ENCODE measurements around the gene CCDC9.

- TF ChIP-seq POLR2A (IDR thresholded peaks at IDR 0.05) (peak; percentile 49 to 59), CTCF (IDR thresholded peaks at IDR 0.05 in 4 of 5, conservative IDR thresholded peaks at IDR 0.05 in 1 of 5) (no peak)
These were observed 1.3 kb downstream of the CCDC9 start for GRCh38 chr19:47257411-47258169.
